GM21367 (cell line): ENCODE measurements around the gene ATP13A5.

Experiments used
- ATAC-seq: cut with Tn5 transposase; IDR thresholded peaks from one replicate; pipeline ENCODE4 v1.9.1; 2021; ENCODE audit not compliant: unreplicated experiment

The ATP13A5 gene

DNA sequence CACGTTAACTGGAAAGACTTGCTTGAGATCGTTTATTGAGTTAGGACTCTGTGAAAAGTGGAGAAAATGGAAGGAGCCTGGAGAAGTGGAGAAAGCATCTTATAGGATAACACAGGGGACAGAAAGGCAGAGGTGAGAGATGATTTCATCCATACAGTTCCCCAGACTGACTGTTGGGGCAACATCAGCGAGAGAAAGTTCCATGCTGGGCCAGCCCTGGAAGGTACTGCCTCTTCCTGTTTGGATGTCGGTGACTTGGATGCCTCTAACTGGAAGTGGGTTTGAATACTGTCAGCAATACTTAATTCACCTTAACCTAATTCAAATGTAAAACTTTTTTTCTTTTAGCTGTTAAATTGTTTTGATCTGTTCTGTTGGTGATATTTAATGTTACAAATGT, 32.3 kb downstream of the ATP13A5 start:
- no peak for ATAC-seq

GRCh38 chr3:193345431-193345830, 33.1 kb downstream of the ATP13A5 start:
- ATAC-seq: no peak

DNA sequence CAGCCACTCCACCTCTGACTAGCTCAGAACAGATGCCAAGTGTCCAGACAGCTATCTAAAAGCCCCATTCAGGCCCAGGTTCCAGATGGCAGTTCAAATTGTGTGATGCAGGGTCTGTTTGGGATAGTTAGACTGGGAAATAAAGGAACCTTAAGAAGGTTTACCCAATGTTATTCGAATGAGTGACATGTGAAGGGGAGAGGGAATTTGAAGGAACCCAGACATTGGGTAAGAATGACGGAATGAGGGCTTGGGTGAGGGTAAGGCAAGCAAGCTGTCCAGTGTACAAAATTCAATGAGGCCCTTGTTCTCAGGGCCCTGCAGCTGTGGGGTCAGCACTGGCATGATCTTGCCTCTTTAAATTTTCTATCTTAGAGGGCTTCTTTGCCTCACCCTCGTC, 34.1 kb downstream of the ATP13A5 start:
- no peak for ATAC-seq

DNA sequence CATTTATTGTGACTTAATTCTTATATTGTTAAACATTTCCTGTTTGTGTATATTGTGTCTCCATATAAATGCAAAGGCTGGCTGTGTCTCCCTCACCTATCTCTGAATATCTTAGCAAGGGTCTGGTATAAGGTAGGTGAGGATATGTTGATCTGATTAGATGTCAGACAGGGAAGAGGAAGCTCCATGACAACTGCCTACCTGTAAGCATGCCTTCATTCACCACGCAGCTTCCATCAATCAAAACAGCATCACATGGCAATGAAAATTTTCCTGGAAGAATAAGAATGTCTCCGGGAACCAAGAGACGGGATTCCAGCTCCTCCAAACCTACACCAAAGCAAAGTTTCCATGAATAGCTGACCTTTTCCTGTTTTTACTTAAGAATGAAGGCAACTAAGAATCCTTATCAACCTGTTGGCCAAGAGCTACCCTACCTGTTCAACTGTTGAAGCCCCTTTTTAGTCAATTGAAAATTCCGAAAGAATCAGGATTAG, 34.8 kb downstream of the ATP13A5 start:
- ATAC-seq: no peak

- ATAC-seq: no peak
Measured at GRCh38 chr3:193342551-193342950, 36.0 kb downstream of the ATP13A5 start.

GRCh38 chr3:193335031-193335430, 43.5 kb downstream of the ATP13A5 start:
- no peak for ATAC-seq

- no peak for ATAC-seq
Measured at GRCh38 chr3:193333229-193333628, 45.3 kb downstream of the ATP13A5 start.

- ATAC-seq: no peak
Measured at GRCh38 chr3:193330555-193331204, 47.9 kb downstream of the ATP13A5 start.

DNA sequence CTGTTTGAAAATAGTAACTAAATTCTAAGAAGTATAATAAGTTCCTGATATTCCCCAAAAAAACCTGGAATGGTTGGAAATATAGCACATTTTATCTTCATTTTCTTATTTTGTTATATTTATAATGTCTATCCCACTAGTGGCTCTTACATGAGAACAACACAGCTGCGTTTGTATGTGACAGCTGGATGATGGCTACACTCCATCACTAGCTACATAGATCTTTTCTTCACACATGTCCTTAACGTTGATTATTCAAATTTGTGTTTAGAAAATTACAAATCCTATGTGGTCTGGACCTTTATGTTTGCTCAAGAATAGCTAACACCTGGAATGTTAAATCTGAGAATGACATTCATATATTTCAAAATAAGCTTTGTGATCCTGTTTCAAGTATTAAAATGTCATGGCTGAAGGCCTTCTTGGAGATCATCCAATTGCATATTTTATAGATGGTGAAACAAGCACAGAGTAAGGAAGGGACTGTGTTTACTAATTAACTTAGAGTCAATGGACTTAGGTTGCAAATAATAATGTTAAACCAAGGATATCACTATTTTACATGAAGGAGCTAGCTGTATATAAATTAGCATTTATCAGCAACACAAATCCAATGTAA, 60.8 kb downstream of the ATP13A5 start:
- no peak for ATAC-seq

DNA sequence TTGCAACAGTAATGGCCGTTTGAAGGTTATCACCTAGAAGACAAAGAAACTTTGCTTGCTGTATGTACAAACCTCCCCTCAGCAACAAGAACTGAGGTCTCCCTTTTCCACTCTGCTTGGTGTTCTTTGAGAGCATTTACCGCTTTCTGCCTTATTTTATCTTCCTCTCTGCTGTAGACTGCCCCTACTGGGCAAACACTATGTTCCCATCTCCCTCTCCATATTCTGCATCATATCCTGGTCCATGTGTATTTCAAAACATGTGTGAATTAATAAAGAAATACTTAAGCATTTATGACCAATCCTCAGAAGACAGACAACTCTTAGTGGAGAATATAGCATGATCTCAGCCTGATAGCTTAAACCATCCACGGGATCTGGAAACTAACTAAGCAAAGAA, 64.4 kb downstream of the ATP13A5 start:
- ATAC-seq: no peak

- no peak for ATAC-seq
Measured at GRCh38 chr3:193313061-193313958, 65.2 kb downstream of the ATP13A5 start.

- ATAC-seq: no peak
Measured at GRCh38 chr3:193310914-193311723, 67.4 kb downstream of the ATP13A5 start.

DNA sequence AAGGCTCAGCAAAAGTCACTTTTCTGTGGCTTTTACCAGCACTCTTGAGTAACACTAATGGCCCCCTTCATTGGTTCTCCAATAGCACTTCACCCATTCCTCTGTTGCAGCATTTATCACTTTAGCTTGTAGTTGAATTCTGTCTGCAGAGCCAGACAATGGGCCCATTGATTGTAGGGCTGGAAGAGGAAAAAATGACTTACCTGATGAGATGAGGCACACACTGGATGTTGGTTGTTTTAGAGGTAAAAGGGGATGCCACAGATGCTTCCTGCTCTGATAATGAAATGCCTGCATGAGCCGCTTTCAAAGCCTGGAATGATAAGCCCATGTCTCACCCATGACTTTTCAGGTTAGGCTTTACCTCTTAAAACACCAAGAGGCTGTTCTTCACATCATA, 73.2 kb downstream of the ATP13A5 start:
- no peak for ATAC-seq

DNA sequence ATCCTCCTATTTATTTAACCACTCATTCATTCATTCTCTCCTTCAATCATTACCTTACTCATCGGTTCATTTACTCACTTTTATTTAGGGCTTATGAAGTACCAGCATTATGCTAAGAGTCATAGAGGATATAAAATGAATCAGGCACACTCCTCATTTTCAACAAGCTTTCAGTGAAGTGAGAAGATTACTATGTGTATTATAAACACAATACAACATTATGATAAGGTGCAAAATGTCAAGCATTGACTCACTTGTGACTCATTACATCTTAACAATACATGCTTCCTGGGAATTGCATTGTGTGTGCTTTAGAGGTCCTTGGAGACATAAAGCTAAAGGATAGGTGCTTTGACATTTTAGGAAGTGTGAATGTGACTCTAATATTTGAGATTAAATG, 77.1 kb downstream of the ATP13A5 start:
- ATAC-seq: no peak

DNA sequence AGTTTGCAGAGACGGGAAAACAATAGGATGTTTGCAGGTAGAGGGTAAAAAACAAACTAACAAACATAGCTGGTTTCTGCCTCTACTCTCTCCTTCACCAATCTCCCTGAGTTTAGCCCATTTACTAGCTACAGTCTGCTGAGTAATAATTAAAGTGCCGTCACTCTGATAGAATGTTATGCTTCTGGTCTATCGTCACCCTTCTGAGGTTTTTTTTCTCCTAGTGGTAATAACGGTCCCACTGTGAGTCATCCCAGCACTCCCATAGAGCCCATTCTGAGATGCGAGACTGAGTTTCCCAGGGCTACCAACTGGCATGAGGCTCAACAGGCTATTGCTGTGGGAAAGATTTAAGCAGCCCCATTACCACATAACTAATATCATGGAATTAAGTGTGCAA, 81.1 kb downstream of the ATP13A5 start:
- no peak for ATAC-seq

- no peak for ATAC-seq
Measured at GRCh38 chr3:193295985-193296384, 82.6 kb downstream of the ATP13A5 start.

GRCh38 chr3:193292386-193292785, 86.2 kb downstream of the ATP13A5 start:
- no peak for ATAC-seq

- ATAC-seq: no peak
Measured at GRCh38 chr3:193271101-193271840, 107.3 kb downstream of the ATP13A5 start.

DNA sequence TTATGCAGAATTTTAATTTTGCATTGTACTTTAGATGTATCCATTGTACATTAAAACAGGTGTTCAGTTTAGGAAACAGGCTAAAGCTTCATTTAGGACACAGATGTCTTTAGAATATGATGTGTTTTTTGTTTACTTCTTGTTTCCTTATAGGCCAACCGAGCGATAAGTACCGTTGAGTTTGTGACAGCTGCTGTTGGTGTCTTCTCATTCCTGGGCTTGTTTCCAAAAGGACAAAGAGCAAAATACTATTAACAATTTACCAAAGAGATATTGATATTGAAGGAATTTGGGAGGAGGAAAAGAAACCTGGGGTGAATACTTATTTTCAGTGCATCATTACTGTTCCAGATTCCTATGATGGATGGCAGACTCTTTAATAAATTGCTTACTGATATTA, 108.1 kb downstream of the ATP13A5 start:
- ATAC-seq: no peak

DNA sequence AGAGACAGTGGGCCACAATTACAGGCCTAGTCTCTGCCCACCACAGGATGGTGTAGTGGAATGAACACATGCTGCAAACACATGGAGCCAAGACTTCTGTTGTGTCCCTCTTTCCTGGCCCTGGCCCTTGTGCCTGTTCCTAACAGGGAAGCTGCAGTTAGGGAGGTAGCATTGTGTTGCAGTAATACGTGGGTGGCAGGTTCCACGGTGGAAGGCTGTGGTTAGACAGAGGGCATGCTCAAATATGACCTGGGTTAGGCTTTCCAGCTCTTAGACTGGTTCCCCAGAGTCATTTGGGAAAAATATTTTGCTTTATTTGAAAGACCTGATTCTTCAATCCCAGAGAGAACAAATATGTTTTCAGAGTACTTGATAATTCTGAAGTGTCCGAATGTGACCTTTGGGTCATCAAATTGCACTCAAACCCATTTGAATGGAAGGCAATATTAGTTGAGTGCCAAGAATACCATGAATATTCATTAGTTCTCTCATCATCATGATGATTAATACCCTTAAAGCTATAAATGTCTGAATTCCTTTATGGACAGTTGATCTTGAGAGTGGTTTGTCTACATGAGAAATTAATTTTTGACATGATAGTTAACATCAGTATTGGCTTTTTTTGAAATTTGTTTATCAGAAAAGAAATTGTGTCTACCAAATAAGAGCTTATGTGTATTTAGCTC, 109.1 kb downstream of the ATP13A5 start:
- no peak for ATAC-seq
